Keratinocyte (primary cell): Measurements from ENCODE around the gene R3HDM1. TPM values are rescaled to one million over a fixed set of nuclear protein-coding genes. Genes with fewer than 3 reads are reported as not detected.

Source experiments
- DNase-seq: peaks from one replicate; pipeline ENCODE4 v3.0.0-alpha.2; 2011; ENCODE audit warnings: low read depth, missing footprints, low spot score
- FAIRE-seq: peaks from 2 replicates; lab custom pipeline; 2011; peaks lifted over from hg19 to GRCh38; lab: Jason Lieb, UNC
- H2AFZ ChIP-seq: 2 replicates; pipeline ENCODE4 v1.6.0; 2012; ENCODE audit warnings: low read length, control low read depth, inconsistent platforms; ENCODE audit not compliant: control insufficient read depth
- H3K27ac ChIP-seq: 2 replicates; pipeline ENCODE4 v1.5.1; 2011; ENCODE audit warnings: low read length; ENCODE audit not compliant: control insufficient read depth, insufficient read depth
- H3K27me3 ChIP-seq: 3 replicates; pipeline ENCODE4 v1.6.0; 2011; ENCODE audit warnings: low read length; ENCODE audit not compliant: control insufficient read depth, insufficient read depth; ENCODE audit errors: extremely low read depth
- H3K36me3 ChIP-seq, 2 experiments: 2 replicates in 1 of 2; 3 replicates in 1 of 2; pipeline ENCODE4 v1.5.1; 2011; ENCODE audit warnings: low read length in 2 of 2, mild to moderate bottlenecking in 1 of 2; ENCODE audit not compliant: control insufficient read depth in 2 of 2, insufficient read depth in 2 of 2; ENCODE audit errors: extremely low read depth in 1 of 2
- H3K4me1 ChIP-seq: 3 replicates; pipeline ENCODE4 v1.5.1; 2011; ENCODE audit warnings: low read length; ENCODE audit not compliant: control insufficient read depth, insufficient read depth; ENCODE audit errors: extremely low read depth
- H3K4me2 ChIP-seq: 3 replicates; pipeline ENCODE4 v1.6.0; 2011; ENCODE audit warnings: low read depth, low read length; ENCODE audit not compliant: control insufficient read depth, insufficient read depth; ENCODE audit errors: extremely low read depth
- H3K4me3 ChIP-seq, 3 experiments: fragments of 200-600 bp in 1 of 3; sonication (generic) in 1 of 3; 2 replicates in 2 of 3; 3 replicates in 1 of 3; pipeline ENCODE4 v1.5.1; 2011 to 2016; ENCODE audit warnings: low read length in 3 of 3, mild to moderate bottlenecking in 3 of 3, control low read depth in 2 of 3, inconsistent platforms in 1 of 3, low read depth in 1 of 3, mixed read lengths in 1 of 3, mixed run types in 1 of 3, moderate library complexity in 1 of 3; ENCODE audit not compliant: control insufficient read depth in 2 of 3, insufficient read depth in 2 of 3; ENCODE audit errors: extremely low read depth in 1 of 3
- H3K79me2 ChIP-seq: 2 replicates; pipeline ENCODE4 v1.6.0; 2012; ENCODE audit warnings: low read length; ENCODE audit not compliant: control insufficient read depth, insufficient read depth
- H3K9ac ChIP-seq: 3 replicates; pipeline ENCODE4 v1.6.0; 2011; ENCODE audit warnings: low read length; ENCODE audit not compliant: control insufficient read depth, insufficient read depth; ENCODE audit errors: extremely low read depth
- H3K9me1 ChIP-seq: 3 replicates; pipeline ENCODE4 v1.6.0; 2011; ENCODE audit warnings: low read length; ENCODE audit not compliant: control insufficient read depth, insufficient read depth; ENCODE audit errors: extremely low read depth
- H3K9me3 ChIP-seq: 2 replicates; pipeline ENCODE4 v1.5.1; 2012; ENCODE audit warnings: low read depth, low read length; ENCODE audit not compliant: control insufficient read depth
- H4K20me1 ChIP-seq: 3 replicates; pipeline ENCODE4 v1.6.0; 2011; ENCODE audit warnings: low read length; ENCODE audit not compliant: control insufficient read depth, insufficient read depth; ENCODE audit errors: extremely low read depth
- CTCF ChIP-seq, 3 experiments: IDR thresholded peaks in 1 of 3; conservative IDR thresholded peaks in 1 of 3; optimal IDR thresholded peaks in 1 of 3; 2 replicates in 2 of 3; 3 replicates in 1 of 3; pipeline versions ENCODE3 to v1.5.1; 2011; ENCODE audit warnings: low read length in 3 of 3, mild to moderate bottlenecking in 3 of 3, moderate library complexity in 2 of 3, control low read depth in 1 of 3, inconsistent platforms in 1 of 3; ENCODE audit not compliant: insufficient read depth in 2 of 3; ENCODE audit errors: extremely low read depth in 1 of 3
- EZH2 ChIP-seq: IDR thresholded peaks from one replicate; pipeline ENCODE4 v1.6.1; 2012; ENCODE audit warnings: inconsistent platforms, mild to moderate bottlenecking, low read length, moderate library complexity
- dilution Hi-C: fragments of 300-500 bp; cut with MboI; formaldehyde crosslinking; loops from one replicate; pipeline ENCODE4 v1.7.0; 2020; ENCODE audit warnings: low sequenced_read_pairs; ENCODE audit not compliant: extremely low pct_ligation_motif_present
- polyA plus RNA-seq, 5 experiments: library from polyadenylated mRNA; depleted of rRNA in 3 of 5; stranded (reverse) in 3 of 5; stranded (forward) in 1 of 5; unstranded in 1 of 5; fragments of >200 nt; gene quantifications; 1 replicate in 1 of 5; 2 replicates in 3 of 5; 3 replicates in 1 of 5; pipeline versions ENCODE4 v1.2.1 to v1.2.3, GENCODE V29; 2011 to 2012; ENCODE audit warnings: missing spikeins in 2 of 5, low read depth in 1 of 5, low replicate concordance in 1 of 5

R3HDM1 gene
- polyA plus RNA-seq, 1 donor (not counting 4 experiments of a cell fraction or from before 2014, with no cell fraction given) = 41.0 TPM

DNA sequence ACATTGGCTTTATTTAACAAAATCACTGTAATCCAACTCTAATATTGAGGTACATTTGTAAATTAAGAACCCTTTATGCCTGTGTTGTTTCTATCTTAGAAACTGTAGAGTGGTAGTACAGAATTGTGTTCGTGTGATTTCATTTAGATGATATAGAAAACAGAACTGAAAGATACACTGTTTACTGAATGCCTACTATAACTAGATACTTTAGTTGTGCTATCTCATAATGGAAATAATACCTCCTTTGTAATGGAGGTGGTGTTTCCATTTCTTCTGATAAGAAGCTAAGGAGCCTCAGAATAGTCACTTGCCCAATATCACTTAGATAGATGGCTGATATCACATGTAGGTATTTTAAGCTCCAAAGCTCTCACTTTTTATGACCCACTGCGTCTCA is 147.8 kb downstream of the R3HDM1 start:
- H3K4me2 ChIP-seq = no peak overlapping the region
- H2AFZ ChIP-seq = no peak overlapping the region
- no peaks in the 10 kb centered on the region for H3K9me1 ChIP-seq
- no peaks in the 10 kb centered on the region for H4K20me1 ChIP-seq
- no peak for TF ChIP-seq CTCF (optimal IDR thresholded peaks at IDR 0.05 in 1 of 3, IDR thresholded peaks at IDR 0.05 in 1 of 3, conservative IDR thresholded peaks at IDR 0.05 in 1 of 3; ENCODE audit: extremely low read depth in 1 of 3, insufficient read depth in 2 of 3, low read length in 3 of 3)
- TF ChIP-seq EZH2 = no peak
- no peak overlapping the region for H3K4me3 ChIP-seq
- H3K4me1 ChIP-seq = no peaks in the 10 kb centered on the region
- H3K27me3 ChIP-seq = no peaks in the 10 kb centered on the region
- no peak for FAIRE-seq
- dilution Hi-C loops = no loop called here
- no peak overlapping the region for H3K27ac ChIP-seq
- DNase-seq = no peak
- H3K79me2 ChIP-seq = no peaks in the 10 kb centered on the region
- H3K9ac ChIP-seq = no peak overlapping the region
- peaks cover 2 to 3% of the 10 kb centered on the region in 2 experiments for H3K36me3 ChIP-seq
- no peaks in the 10 kb centered on the region for H3K9me3 ChIP-seq

GRCh38 chr2:135685361-135685760 is 154.1 kb downstream of the R3HDM1 start:
- Histone ChIP-seq H3K36me3 (peaks cover 0 to 2% of the 10 kb centered on the region in 2 experiments), H3K27ac (no peak overlapping the region), H3K4me3 (no peak overlapping the region), H3K9ac (no peak overlapping the region), H3K9me3 (no peaks in the 10 kb centered on the region), H2AFZ (no peak overlapping the region), H4K20me1 (no peaks in the 10 kb centered on the region), H3K4me2 (no peak overlapping the region), H3K27me3 (no peaks in the 10 kb centered on the region), H3K4me1 (no peaks in the 10 kb centered on the region), H3K9me1 (no peaks in the 10 kb centered on the region), H3K79me2 (no peaks in the 10 kb centered on the region)
- DNase-seq (no peak), FAIRE-seq (no peak)
- no peak for TF ChIP-seq CTCF (optimal IDR thresholded peaks at IDR 0.05 in 1 of 3, IDR thresholded peaks at IDR 0.05 in 1 of 3, conservative IDR thresholded peaks at IDR 0.05 in 1 of 3; ENCODE audit: extremely low read depth in 1 of 3, insufficient read depth in 2 of 3, low read length in 3 of 3)
- no peak for TF ChIP-seq EZH2
- dilution Hi-C loops = no loop called here
